NCI-H128 (cell line): ENCODE results near the gene ARX.

Experiments used
- DNase-seq: peaks from one replicate; lab custom pipeline; 2025; ENCODE audit not compliant: unreplicated experiment; lab: John Stamatoyannopoulos, UW

The ARX gene

GRCh38 chrX:25016938-25017598, 1.3 kb upstream of the ARX start:
- DNase-seq, result no peak

- DNase-seq, result no peak
Observed at GRCh38 chrX:25016361-25016671, 551 bp upstream of the ARX start.

- DNase-seq, result no peak
Observed at GRCh38 chrX:25014366-25014838, 1.4 kb downstream of the ARX start.

GRCh38 chrX:25013632-25014365, 2.0 kb downstream of the ARX start:
- no peak for DNase-seq

GRCh38 chrX:25012793-25013631, 2.8 kb downstream of the ARX start:
- no peak for DNase-seq

GRCh38 chrX:25012433-25012735, 3.4 kb downstream of the ARX start:
- no peak for DNase-seq

- no peak for DNase-seq
Observed at GRCh38 chrX:25011589-25012432, 4.0 kb downstream of the ARX start.

- DNase-seq, result no peak
Observed at GRCh38 chrX:25010784-25011588, 4.8 kb downstream of the ARX start.

GRCh38 chrX:25009407-25009806, 6.4 kb downstream of the ARX start:
- no peak for DNase-seq

- DNase-seq, result no peak
Observed at GRCh38 chrX:25007059-25008053, 8.4 kb downstream of the ARX start.

- DNase-seq, result no peak
Observed at GRCh38 chrX:25006586-25007058, 9.1 kb downstream of the ARX start.

GRCh38 chrX:25005382-25006185, 10.2 kb downstream of the ARX start:
- no peak for DNase-seq

GRCh38 chrX:25005034-25005381, 10.8 kb downstream of the ARX start:
- no peak for DNase-seq

GRCh38 chrX:25004485-25005032, 11.2 kb downstream of the ARX start:
- no peak for DNase-seq

- no peak for DNase-seq
Observed at GRCh38 chrX:25004040-25004439, 11.7 kb downstream of the ARX start.

GRCh38 chrX:25003066-25003849, 12.5 kb downstream of the ARX start:
- no peak for DNase-seq

GRCh38 chrX:25002661-25003020, 13.1 kb downstream of the ARX start:
- DNase-seq, result no peak
